Nephron progenitor cell (in vitro differentiated cells): ENCODE measurements around the gene MON1A.

Source experiments
- DNase-seq: peaks from one replicate; pipeline ENCODE4 v3.0.0; 2021
- H3K27ac Mint-ChIP-seq: 2 replicates; pipeline ENCODE4 v1.8.0; 2021; ENCODE audit warnings: mild to moderate bottlenecking, moderate library complexity, mixed read lengths
- H3K27me3 Mint-ChIP-seq: 2 replicates; pipeline ENCODE4 v1.8.0; 2021; ENCODE audit warnings: mild to moderate bottlenecking, low read depth, mixed read lengths; ENCODE audit not compliant: poor library complexity
- H3K36me3 Mint-ChIP-seq: 2 replicates; pipeline ENCODE4 v1.8.0; 2021; ENCODE audit warnings: low read depth, mixed read lengths
- H3K4me1 Mint-ChIP-seq: 2 replicates; pipeline ENCODE4 v1.8.0; 2021; ENCODE audit warnings: mixed read lengths
- H3K4me3 Mint-ChIP-seq: 2 replicates; pipeline ENCODE4 v1.8.0; 2021; ENCODE audit warnings: mild to moderate bottlenecking, moderate library complexity, mixed read lengths
- H3K9me3 Mint-ChIP-seq: 2 replicates; pipeline ENCODE4 v1.8.0; 2021; ENCODE audit warnings: mild to moderate bottlenecking, moderate library complexity, mixed read lengths
- TF ChIP-seq, protein P1 (sequence below): fragments of 200-600 bp; sonication (generic); IDR thresholded peaks from 2 replicates; pipeline ENCODE4 v1.5.0; 2021; ENCODE audit warnings: antibody characterized with exemption

The MON1A gene

GRCh38 chr3:49879721-49880120 is 49.9 kb downstream of the MON1A start:
- peaks cover 13% of the 10 kb centered on the region for H3K27me3 Mint-ChIP-seq
- TF ChIP-seq, protein P1, sequence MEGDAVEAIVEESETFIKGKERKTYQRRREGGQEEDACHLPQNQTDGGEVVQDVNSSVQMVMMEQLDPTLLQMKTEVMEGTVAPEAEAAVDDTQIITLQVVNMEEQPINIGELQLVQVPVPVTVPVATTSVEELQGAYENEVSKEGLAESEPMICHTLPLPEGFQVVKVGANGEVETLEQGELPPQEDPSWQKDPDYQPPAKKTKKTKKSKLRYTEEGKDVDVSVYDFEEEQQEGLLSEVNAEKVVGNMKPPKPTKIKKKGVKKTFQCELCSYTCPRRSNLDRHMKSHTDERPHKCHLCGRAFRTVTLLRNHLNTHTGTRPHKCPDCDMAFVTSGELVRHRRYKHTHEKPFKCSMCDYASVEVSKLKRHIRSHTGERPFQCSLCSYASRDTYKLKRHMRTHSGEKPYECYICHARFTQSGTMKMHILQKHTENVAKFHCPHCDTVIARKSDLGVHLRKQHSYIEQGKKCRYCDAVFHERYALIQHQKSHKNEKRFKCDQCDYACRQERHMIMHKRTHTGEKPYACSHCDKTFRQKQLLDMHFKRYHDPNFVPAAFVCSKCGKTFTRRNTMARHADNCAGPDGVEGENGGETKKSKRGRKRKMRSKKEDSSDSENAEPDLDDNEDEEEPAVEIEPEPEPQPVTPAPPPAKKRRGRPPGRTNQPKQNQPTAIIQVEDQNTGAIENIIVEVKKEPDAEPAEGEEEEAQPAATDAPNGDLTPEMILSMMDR, result no peak
- peaks cover 35% of the 10 kb centered on the region for H3K4me1 Mint-ChIP-seq
- peak overlapping the region; percentile 25 for H3K27ac Mint-ChIP-seq
- no peak overlapping the region for H3K4me3 Mint-ChIP-seq
- DNase-seq, result no peak
- no peaks in the 10 kb centered on the region for H3K36me3 Mint-ChIP-seq
- no peaks in the 10 kb centered on the region for H3K9me3 Mint-ChIP-seq

GRCh38 chr3:49878686-49879085 is 50.9 kb downstream of the MON1A start:
- H3K9me3 Mint-ChIP-seq, result no peaks in the 10 kb centered on the region
- no peak overlapping the region for H3K27ac Mint-ChIP-seq
- no peak for DNase-seq
- no peak overlapping the region for H3K4me3 Mint-ChIP-seq
- H3K36me3 Mint-ChIP-seq, result no peaks in the 10 kb centered on the region
- peaks cover 35% of the 10 kb centered on the region for H3K4me1 Mint-ChIP-seq
- TF ChIP-seq, protein P1, result no peak
- H3K27me3 Mint-ChIP-seq, result peaks cover 10% of the 10 kb centered on the region

DNA sequence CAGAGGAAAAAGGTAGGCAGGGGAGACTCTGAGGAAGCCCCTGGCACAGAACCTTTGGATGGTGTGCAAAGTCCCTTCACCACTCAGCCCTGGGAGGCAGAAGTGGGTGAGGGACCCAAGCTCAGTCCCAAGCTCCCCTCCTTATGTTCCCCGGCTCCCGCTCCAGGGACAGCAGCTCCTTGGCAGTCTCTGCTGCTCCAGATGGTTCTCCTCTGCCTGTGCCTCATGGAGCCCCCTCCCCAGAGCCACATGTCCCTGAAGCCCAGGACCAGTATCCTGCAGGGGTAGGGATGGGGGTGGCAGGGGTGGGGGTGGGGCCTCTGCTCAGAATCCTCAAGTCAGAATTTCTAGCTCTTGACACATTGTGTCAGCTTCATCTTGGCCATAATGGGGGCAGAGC is 51.9 kb downstream of the MON1A start:
- TF ChIP-seq, protein P1, result no peak
- peaks cover 10% of the 10 kb centered on the region for H3K27me3 Mint-ChIP-seq
- H3K36me3 Mint-ChIP-seq, result no peaks in the 10 kb centered on the region
- H3K4me3 Mint-ChIP-seq, result no peak overlapping the region
- peaks cover 37% of the 10 kb centered on the region for H3K4me1 Mint-ChIP-seq
- H3K9me3 Mint-ChIP-seq, result no peaks in the 10 kb centered on the region
- DNase-seq, result no peak
- no peak overlapping the region for H3K27ac Mint-ChIP-seq

DNA sequence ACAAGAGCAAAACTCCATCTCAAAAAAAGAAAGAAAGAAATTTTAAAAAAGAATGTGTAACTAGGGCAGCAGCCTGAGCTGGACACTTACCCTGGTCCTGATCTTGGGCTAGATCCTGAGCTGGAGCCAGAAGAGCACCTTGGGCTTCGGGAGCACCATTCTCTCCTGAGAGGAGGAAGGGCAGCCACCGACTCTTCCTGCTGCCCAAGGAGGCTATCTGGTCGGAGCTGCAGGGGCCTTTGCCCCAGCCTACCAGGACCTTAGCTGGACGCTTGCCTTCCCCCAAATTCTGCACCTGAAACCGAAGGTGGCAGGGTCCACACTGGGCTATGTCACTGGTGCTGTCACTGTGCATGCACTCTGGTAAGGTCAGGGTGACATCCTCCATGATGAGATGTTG is 53.0 kb downstream of the MON1A start:
- no peaks in the 10 kb centered on the region for H3K36me3 Mint-ChIP-seq
- peaks cover 36% of the 10 kb centered on the region for H3K4me1 Mint-ChIP-seq
- H3K9me3 Mint-ChIP-seq, result no peaks in the 10 kb centered on the region

DNA sequence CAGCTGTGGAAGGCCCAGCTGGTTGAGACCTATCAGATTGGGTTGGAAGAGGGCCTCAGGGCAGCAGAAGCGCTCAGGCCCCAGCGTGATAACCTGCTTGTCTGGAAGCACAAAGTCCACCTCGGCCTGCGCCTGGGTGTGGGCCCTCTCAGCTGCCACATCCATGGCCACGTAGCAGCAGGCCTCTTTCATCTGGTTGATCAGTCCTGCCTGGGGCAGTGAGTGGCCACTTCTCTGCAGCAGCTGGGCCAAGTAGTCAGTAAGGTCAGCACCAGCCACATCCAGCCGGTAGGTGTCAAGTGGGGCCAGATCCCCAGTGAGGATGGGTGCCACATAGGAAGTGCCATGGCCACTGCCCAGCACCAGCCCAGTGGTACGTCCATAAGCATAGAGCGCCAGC is 56.0 kb downstream of the MON1A start:
- Mint-ChIP-seq H3K4me3 (no peak overlapping the region), H3K4me1 (peaks cover 22% of the 10 kb centered on the region), H3K27me3 (peaks cover 26% of the 10 kb centered on the region), H3K36me3 (no peaks in the 10 kb centered on the region), H3K27ac (no peak overlapping the region), H3K9me3 (no peaks in the 10 kb centered on the region)
- DNase-seq, result no peak
- TF ChIP-seq, protein P1, result no peak

More for the DNA sequence above, 53.0 kb downstream of the MON1A start:
- H3K27ac Mint-ChIP-seq, result no peak overlapping the region
- DNase-seq, result no peak
- TF ChIP-seq, protein P1, result no peak
- H3K27me3 Mint-ChIP-seq, result peaks cover 8% of the 10 kb centered on the region
- H3K4me3 Mint-ChIP-seq, result no peak overlapping the region

DNA sequence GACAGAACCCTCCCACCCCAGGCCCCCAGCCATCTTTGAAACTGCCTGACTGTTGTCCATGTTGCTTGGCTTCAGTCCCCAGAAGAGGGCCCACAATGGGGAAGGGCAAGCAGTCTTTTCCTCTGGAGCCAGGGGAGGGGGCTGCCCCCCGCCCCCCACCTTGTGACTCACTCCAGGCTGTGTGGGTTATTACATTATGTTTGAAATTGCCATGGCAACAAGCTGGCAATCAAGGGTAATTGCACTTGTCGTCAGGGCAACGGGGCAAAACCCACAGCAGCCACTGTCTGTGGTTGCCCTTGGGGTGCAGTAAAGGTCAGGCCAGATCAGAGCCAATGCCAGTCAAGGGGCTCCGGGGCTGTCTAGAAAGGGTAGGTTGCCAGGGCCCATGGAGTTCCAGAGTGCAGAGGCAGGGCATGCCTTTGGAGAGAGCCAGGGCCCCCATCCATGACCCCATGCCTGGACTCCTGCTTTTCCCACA is 56.8 kb downstream of the MON1A start:
- Mint-ChIP-seq H3K27ac (no peak overlapping the region), H3K27me3 (peaks cover 34% of the 10 kb centered on the region), H3K4me3 (no peak overlapping the region), H3K36me3 (no peaks in the 10 kb centered on the region), H3K4me1 (peaks cover 30% of the 10 kb centered on the region), H3K9me3 (no peaks in the 10 kb centered on the region)
- TF ChIP-seq, protein P1, result no peak
- DNase-seq, result no peak
